Inferior parietal cortex (tissue), 1 donor: Measurements from ENCODE around the gene C1orf52.

ENCODE experiments used
- DNase-seq: peaks from one replicate; pipeline ENCODE4 v3.0.0-alpha.2; 2016; ENCODE audit errors: extremely low spot score

C1orf52 gene

DNA sequence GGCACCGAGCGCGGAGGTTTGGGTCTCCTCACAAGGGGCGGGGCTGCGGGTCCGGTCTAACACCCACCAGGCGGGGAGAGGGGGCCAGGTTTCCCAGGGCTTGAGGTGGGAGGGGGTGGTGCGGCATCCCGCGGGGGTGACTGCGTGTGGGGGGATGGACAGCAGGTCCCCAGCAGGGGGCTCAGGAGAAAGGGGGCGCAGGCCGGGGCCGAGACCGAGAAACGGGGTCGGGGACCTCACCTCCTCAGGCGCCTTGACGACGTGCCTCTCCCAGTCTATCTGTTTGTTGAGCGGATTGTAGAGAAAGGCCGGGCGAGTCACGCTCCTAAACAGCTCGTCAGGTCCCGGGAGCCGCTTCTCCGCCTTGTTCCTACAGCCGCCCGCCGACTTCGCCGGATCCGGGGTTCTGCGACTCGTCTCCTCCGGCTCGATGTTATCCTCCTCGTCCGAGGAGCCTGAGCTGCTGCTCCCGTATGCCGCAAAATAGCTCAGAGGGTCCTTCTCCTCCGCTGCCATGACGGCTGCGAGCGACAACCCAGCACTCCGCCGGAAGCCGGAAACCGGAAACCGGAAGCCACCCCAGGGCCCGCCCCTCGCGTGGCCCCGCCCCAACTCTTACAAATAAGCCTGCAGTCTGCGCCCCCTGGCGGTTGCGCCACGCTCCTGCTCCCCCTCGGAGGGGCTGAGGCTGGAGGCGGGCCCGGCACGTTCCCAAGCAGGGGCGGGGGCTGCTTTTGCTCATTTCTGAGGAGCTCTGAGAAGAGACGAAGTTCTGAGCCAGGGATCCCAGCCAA, at the start of gene C1orf52:
Gene C1orf52 (minus strand): TSS at position 545 of the 794 bp plus-strand sequence. CDS start 29 bp downstream, at position 516.
- DNase-seq, result peak; percentile 93

DNA sequence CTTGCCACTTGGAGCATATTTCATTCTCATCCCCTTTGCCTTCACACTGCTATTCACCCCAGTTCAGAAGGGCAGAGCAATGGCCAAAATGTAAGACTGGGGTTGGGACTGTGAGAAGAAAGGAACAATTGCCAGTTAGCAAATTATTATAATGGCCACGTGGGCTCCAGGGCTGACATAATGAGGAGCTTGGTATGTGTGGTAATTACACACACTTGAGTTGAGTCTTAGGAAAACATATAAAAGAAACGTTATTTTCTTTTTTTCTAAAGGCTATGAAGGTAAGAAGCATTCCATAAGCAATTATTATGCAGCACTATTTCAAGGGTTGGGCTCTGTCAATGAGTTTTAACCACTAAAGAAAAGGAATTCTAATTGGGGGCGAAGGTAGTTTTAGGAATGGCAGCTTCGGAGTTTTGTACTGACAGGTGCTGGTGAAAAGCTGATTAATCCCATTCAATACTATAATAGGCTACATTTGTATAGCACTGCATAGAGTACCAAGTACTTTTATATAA, 49.4 kb upstream of the C1orf52 start:
- DNase-seq, result no peak

DNA sequence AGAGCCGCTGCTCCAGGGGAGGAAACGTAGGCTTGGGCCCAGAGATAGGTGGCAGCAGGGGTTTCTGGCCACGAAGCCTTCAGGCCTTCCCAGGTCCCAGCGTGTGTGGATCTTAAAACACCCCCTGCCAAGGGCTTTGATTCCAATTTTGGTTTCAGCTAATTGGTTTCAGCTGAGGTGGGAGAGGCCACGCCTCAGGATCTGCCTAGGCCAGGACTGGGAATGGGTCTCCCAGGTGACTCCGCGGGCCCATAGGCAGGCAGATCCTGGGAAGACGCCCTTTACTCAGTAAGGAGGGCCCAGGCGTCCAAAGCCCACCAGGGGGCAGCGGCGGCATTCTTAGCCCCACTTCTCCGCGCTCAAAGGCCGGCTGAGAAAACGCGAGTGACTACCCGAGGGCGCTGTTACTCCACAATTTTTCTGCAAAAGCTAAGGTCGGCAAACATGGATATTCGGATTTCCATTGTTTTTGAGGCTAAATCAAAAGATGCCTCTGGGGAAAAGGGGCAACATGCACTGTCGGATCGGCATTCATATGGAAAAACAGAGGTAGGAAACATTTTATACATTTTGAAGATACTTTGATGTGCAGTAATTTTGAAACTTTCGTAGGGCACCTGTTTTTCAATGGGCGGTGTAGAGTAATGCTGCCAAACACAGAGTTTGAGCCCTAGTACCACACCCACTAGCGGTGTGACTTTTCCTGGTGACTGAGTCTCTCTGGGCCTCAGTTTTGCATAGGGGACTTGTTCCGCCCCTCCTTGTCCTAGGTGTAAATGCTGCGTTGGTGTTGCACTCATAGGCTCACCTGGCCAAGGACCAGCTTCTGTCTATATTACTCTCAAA, 48.7 kb upstream of the C1orf52 start:
- peak; percentile 86 for DNase-seq

DNA sequence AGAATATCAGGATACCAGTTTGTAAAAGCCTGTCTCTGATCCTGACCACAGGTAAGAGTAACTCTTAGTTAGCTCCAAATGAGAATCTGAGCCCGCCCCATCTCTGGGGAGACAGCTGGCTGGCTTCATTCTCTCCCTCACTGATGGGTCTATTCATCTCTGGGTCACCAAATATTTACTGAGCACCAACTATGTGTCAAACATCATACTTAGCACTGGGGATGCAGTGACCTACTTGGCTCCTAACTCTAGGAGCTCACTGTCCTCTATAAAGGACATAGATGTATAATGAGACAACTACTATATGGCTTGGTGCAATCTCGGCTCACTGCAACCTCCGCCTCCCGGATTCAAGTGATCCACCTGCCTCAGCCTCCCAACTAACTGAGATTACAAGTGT, 46.8 kb upstream of the C1orf52 start:
- DNase-seq, result no peak

DNA sequence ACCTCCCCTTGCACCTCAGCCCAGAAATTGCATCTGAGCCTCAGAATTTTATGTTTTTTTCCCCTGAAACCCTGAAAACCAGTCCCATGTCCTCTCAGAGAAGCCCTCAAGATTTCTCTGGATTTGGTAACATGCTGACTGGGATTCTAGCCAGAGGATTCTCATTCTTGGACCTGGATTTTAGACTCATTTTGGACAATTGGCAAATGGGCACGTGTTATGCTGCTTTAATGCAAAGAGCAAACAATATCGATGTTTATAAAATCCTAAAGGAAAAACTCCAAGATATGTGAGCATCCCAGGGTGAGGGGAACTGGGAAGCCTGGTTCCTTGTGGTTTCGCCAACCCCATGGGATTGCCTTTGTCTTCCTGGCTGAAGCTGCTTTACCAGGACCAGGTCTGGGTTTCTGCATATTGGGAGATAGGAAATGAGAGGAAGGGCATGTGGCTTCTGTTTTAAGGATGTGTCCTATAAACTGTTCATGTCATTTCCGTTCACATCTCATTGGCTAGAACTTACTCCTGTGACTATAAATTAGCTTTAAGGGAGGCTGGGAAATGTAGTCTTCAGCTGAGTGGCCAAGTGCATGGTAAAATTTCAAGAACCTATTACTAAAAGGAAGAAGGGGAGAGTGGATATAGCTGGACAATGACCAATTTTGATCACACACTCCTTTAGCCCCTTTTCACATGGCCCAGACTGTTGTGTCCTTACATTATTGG, 44.1 kb upstream of the C1orf52 start:
- DNase-seq, result no peak

DNA sequence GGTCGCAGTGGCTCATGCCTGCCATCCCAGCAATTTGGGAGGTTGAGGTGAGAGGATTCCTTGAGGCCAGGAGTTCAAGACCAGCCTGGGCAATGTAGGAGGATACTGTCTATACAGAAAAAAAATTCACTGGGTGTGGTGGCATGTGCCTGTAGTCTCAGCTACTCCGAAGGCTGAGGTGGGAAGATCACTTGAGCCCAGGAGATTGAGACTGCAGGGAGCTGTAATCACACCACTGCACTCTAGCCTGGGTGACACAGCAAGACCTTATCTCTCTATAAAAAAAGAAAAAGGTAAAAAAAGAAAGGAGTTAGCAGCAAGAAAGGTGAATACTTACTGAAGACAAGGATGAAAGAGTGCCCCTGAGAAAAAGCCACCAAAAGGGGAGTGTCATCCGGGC, 40.7 kb upstream of the C1orf52 start:
- DNase-seq, result no peak

DNA sequence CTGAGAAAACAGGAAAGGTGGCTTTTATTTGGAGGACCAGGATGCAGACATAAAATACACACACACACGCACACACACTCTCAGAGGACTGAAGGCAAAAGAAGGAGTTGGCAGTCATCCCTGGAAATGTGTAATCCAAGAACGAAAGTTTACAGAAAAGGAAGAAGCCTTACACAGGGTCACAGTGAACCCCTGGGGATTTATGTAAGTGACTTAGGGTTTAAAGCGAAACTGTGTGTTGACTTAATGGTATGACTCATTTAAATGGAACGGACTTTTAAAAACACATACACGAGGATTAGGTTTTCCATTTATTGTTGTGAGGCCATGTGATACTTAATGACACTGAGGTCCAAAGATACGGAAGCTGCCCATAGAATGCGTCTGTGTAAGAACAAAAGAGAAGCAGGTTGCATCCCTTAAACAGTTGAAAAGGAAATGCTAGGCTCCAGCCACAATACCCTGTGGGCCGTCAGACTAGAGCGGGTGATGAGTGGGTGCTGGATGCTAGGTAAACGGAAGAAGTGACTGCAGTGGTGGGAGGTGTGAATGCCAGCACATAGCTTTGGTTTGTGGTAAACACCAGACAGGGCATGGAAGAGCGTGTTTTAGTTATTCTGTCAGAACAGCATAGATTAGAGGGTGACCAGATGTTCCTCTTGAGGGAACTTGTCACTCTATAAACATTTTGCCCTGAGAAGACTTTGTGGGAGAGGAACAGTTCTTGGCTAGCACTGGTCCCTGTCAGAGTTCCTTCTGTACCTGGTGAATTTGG, 38.6 kb upstream of the C1orf52 start:
- no peak for DNase-seq

DNA sequence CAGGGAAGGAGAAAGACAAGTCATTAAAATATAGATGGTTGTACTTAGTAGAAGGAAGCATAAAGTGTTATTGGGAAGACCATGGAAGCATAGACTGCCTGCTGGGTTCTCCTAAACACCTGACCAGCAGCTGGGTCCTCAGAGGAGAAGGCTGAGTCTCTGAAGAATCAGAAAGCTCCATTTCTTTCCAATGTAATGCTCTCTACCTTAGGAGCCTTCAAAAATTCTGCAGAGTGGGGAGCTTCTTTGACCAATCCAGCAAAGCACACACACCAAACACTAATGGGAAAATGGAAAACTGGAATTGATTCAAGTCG, 38.0 kb upstream of the C1orf52 start:
- no peak for DNase-seq

DNA sequence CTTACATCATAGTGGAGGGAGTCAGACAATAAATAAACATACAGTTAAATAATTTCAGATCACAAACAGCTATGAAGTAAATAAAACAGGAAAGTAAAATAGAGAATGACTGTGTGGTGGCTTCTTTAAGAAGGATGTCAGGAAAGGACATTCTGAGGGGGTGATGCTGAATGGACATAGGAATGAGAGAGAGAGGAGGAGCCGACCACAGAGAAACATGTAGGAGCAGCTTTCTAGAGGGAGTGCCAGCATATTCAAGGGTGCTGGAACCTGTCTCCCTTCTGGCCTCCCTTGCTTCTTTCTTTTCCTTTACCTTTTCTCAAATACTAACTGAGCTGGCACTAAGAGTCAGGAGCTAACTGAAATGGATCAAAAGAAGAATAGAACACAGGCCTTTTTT, 37.5 kb upstream of the C1orf52 start:
- no peak for DNase-seq

DNA sequence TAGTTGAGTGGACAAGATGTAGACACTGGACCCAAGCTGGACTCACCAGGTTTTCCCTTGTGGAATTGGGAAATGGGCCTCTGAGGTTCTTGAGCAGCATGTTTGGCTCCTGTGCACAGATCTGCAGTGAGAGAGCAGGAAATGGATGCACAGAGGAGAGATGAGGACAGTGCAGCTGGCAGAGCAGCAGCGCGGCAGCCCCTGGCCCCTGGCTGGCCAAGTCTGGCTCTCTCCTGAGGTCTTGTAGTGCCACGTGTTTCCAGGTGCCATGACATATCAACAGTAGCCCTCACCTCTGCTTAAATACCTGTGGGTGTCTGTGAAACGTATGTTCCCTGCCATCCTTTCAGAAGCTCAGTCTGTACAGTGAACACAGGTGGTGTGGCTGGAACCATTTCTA, 36.2 kb upstream of the C1orf52 start:
- no peak for DNase-seq

DNA sequence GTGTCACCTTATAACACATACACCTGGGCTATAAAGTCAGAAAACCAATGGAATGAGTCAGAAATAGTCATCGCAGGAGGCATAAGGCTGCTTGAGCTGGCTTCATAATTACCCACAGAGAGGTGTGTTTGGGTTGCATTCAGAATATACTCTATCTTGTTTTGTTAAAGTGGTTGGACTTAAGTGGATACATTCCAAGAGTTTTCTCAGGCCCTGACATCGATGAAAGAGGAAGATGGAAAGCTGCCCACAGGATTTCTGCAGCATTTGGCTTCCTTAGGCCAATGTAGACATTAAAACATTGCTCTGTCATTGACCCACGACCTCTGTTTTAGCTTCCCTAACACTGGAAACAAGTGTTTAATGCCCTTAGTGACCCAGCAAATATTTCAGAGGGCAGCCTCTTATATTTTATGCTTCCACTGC, 35.6 kb upstream of the C1orf52 start:
- DNase-seq, result no peak

DNA sequence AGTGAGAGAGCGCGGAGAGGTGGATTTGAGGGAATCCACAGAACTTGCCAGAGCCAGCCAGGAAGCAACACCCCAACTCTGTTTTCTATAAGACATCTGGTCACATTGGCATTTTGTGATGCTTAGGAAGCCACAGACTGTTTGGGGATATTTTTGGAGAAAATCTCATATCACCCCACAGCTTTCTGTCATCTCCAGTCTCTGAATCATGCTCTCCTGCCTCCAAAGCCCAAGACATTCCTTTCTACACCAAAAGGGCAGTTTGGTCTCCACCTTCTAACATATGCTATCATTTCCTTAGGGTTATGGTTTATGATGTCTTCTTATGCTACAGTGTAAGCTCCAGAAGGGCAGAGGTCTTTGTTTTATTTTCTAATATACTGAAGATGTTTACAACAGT, 31.4 kb upstream of the C1orf52 start:
- DNase-seq, result no peak

DNA sequence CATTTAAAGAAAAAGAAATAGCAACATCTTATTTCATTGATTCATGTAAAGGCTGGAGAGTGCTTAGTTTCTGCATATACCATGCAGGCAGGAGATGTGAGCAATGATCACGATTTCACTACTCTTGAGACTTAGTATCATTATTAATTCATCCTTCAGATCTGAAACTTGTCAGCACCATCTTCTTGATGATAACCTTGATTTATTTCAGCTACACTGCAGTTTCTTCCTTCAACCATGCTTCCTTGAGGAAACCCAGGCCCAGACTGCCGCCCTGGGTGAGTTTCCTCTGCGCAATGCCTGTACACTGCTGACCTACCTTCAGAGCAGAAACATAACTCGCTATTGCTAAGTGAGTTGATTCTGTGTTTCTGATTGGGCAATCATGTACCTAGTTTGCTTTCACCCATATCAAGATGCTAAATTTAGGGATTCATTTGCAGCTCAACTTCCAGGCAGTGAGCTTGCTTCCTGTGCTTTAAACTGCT, 30.4 kb upstream of the C1orf52 start:
- DNase-seq, result no peak

DNA sequence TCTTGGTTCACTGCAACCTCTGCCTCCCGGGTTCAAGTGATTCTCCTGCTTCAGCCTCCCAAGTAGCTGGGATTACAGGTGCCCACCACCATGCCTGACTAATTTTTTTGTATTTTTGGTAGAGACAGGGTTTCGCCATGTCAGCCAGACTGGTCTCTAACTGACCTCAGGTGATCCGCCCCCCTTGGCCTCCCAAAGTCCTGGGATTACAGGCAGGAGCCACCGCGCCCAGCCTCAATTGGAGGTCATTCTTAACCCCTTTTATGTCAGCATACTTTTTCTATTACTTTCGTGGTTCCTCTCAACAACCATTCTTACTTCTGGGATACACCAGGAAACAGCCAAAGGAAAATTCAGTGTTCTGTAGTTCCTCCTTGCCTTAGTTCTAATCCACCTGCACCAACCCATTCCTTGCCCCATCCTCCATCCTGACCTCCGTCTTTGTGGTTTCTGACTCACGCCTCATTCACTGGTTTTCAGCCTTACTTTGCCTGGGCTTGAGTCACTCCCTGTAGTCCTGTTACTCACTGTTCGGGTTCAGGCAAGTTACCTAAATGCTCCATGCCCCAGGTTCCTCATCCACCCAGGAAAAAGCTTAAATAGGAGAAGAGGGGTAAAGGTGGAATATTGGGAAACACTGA, 29.9 kb upstream of the C1orf52 start:
- no peak for DNase-seq

DNA sequence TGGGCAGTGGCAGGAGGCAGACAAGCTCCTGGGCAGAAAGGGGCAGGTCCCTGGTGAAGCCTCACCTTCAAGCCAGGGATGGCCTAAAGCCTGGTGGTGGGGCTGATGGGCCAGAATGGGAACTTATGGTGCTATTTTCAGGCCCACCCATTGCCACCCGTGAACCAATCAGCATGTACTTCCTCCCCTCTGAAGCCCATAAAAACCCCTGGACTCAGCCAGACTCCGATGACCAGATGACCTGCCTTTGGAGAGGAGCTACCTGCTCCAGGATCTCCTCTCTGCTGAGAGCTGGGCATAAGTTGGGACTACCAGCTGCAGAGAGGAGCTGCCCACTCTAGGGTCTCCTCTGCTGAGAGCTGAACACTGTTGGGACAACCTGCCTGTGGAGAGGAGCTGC, 24.7 kb upstream of the C1orf52 start:
- DNase-seq, result no peak

DNA sequence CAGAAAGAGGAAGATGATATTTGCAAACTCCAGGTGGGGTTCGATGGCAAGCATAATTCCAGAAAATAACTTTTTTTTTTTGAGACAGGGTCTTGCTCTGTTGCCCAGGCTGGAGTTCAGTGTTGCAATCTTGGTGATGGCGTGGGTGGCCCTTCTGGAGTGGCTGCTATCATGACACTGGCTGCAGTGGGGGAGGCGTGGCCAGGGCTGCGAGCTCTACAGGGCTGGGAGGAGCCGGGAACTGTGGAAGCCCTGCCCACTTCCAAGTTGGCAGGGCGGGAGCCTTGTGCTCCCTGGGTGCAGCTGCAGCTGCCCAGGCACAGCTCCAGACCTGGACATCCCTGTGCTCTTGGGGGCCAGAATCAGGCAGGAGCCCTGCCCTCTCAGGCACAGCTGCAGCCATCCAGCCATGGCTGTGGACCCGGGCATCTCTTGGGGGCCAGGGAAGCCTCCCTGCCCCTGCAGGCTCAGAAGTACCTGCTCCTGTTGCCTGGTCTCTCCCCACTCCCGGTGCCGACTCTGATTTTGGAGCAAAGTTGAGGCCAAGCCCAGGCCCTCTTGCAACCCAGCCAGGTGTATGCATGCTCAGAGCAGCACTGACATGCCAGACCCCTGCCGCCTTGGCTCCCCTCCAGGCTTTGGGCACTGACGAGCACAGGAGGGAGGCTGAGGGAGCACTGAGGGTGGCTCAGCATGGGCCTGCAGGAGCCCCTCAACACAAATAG, 24.2 kb upstream of the C1orf52 start:
- no peak for DNase-seq

DNA sequence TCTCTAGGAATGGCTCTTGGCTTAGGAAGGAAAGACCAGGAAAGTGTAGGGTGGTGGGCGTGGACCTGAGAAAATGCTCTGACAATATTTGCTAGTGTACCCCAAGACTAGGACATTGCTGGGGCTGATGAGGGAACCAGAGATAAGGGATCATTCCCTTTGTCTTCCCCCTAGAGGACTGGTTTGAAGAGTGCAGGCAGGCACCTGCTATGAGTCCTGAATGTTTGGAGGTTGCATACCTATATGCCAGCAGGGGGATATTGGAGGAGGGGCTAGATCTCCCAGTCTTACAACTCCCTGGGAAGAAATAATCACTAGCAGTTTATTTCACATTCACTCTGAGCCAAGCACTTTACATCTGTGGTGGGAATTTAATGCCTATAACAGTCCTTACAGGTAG, 23.0 kb upstream of the C1orf52 start:
- no peak for DNase-seq

DNA sequence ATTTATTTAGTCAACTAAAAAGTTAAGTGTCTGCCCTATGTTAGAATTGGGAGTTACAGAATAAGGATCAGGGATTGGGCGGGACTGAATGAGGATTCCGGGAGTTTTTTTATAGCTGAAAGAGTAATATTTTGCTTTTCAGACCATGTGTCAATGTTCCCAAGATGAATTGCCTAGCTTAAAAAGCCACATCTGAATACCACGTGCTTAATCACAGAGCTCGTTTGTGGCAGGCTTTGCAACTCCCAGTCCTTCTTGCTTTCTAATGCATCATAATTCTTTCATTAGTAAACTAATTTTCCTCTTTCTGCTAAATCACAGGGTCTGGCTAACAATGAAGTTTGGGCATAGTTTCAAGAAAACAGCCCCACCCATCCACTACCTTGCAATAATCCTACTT, 21.2 kb upstream of the C1orf52 start:
- DNase-seq, result no peak

DNA sequence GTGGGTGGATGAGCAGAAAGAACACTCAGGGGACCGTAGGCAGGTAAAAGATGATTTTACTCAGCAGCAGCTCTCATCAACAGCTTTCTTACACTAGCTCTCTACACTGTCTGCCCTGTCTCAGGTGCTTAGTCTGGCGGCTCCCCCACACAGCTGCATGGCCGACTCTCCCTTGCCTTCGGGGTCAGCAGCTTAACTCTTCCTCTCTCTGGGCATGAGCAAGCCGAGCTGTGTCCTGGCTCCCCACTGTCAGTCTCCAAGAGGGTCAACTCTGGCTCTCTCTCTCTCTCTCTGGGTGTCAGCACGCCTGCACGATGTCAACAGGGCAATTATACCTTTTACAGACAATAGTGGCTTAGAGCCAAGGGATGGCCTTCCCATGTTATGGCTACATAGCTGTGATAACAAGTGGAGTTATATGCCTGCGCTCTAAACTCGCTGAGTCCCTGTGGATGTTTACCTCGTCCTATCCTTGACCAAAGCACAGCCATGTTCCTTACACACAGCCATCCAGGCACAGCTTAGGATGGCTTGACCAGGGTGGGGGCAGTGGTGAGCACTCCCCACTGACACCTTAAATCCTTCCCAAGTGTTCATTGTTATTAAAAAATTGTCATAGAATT, 20.1 kb upstream of the C1orf52 start:
- no peak for DNase-seq

DNA sequence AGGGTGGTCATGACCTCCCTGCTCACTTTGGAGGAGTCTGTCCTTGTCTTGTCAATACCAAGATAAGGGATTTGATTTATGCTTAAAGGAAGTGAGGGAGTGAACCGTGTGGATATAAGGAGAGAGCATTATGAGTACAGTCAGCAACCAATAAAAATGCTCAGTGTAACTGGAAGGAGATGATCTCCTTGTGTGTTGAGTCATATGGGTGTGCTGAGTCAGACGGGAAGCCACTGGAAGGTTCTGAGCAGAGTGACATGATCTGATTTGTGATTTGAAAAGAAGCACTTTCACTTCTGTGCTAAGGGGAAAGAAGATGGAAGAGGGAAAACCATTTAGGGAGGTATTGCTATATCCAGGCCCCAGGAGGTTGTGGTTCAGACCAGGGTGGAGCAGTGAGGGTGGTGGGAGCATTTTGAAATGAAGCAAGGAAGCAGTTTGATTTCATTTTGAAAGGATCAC, 19.4 kb upstream of the C1orf52 start:
- peak; percentile 59 for DNase-seq
